Measurements from ENCODE around the gene PIK3CD.
"Not testable (repeated sequence)": the region's sequence is repeated elsewhere in the genome, so short reads cannot be mapped to it uniquely, and the experiment has no call there.

Gene PIK3CD

DNA sequence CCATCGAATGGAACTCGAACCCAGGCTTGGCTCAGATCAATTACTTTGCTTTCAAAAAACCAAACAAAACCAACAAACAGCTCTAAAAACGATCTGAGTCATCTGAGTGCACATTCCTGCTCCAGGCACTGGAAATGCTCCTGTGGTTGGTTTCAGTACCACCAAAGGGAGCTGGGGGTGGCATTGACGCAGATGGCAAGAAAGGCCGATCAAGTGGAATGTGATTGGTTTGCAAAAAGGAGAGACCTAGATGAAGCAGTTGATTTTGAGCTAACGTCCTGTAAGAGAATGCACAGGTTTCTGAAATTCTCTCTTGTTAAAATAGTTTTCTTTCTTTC, 39.5 kb downstream of the PIK3CD start:
- DNase-seq = no peak

DNA sequence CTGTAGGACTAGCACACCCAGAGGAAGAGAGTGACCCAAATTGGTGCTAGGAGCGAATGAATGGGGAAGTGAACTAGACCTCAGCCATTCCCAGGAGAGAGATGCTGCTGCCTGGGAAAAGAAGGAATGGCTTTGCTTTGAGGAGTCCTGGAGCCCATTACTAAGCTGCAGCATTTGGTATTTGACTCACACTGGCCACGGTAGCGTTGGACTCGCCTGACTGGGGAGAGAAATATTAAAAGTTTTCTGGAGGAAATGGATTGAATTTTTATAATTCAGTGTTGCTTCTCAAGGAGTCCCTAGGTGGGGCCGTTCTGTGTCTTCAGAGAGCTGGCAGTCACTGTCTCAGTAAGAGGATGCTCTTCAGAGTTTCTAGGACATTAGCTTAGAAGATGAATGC, 40.2 kb downstream of the PIK3CD start:
- no peak for DNase-seq

DNA sequence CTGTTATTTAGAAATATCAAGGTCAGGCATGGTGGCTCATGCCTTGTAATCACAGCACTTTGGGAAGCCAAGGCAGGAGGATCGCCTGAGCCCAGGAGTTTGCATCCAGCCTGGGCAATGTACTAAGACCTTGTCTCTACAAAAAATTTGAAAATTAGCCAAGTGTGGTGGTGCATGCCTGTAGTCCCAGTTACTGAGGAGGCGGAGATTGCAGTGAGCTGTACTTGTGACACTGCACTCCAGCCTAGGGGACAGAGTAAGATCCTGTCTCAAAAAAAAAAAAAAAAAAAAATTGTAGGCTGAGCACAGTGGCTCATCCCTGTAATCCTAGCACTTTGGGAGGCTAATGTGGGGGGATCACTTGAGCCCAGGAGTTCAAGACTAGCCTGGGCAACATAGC, 45.3 kb downstream of the PIK3CD start:
- no peak for DNase-seq

DNA sequence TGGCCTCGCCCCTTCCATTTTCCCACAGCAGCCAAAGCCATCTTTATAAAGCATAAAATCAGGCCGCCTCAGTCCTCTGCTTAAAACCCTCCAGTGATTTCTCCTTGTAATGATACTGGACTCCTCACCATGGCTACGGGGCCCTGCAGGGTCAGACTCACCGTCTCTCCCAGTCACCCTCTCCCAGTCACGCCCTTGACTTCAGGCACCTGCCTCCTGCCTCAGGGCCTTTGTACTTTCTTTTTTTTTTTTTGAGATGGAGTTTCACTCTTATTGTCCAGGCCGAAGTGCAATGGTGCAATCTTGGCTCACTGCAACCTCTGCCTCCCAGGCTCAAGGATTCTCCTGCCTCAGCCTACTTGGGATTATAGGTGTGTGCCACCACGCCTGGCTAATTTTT, 47.8 kb downstream of the PIK3CD start:
- DNase-seq = no peak

DNA sequence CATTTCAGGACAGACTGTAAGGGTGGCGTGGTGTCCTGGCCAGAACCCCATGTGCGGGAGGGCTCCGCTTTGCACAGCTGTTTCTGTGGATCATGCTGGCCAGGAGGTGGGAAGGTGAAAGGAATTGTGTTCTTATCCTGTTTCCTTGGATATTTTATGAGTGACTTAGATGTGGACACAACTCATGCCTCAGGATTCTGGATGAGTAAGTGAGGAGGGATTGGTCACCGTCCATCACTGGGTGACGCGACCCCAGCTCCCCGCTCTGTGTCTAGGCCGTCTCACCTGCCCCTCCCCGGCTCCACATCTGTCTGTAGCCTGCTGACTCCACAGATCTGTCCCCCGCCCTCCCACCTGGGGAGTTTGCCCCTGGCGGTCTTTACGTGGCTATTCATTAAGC, 48.8 kb downstream of the PIK3CD start:
- DNase-seq = no peak

DNA sequence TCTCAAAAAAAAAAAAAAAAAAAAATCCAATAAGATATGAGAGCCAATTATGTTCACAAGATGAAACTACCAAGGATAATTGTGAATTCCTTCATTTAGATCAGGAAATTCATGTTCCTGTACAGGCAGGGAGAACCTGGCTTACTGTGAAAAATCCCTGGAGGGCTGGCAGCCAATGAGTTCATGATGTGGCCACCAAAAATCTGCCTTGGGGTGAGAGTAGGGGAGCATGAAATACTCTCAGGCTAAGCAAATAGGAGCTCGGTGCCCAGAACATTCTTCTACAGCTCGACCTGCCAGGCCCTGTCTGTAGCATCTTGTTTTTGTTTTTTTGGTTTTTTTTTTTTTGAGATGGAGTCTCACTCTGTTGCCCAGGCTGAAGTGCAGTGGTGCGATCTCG, 50.1 kb downstream of the PIK3CD start:
- DNase-seq = no peak

DNA sequence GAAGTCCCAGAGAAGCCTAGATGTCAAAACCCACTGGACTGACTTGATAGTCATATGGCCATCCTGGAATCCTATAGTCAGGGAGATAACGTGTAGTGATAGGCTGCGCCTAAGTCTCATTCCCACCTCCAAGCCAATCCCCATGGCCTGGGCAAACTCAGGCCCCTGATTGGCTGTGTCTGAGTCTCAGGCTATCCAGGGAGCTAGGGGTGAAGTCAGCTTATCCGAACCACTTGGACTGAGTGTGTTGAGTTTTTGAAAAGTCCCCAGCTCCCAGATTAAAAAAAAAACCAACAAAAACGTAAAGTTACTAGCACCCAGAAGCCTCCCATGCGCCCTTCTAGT, 51.6 kb downstream of the PIK3CD start:
- no peak for DNase-seq

DNA sequence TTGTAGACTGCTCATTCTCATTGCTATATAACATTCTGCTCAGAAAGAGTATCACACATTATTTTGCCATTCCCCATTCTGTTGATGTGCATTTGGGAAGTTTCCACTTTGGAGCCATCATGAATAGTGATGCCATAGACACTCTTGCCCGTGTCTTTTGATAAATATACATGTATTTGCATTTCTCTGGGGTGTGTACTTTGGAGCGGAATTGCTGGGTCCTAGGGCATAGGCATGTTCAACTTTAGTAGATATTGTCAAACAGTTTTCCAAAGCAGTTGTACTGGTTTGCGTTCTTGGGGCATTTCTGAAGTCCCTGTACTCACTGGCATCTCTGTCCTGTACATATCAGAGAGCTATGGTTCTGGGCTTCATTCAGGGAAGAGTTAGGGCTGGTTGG, 52.1 kb downstream of the PIK3CD start:
- DNase-seq = no peak

DNA sequence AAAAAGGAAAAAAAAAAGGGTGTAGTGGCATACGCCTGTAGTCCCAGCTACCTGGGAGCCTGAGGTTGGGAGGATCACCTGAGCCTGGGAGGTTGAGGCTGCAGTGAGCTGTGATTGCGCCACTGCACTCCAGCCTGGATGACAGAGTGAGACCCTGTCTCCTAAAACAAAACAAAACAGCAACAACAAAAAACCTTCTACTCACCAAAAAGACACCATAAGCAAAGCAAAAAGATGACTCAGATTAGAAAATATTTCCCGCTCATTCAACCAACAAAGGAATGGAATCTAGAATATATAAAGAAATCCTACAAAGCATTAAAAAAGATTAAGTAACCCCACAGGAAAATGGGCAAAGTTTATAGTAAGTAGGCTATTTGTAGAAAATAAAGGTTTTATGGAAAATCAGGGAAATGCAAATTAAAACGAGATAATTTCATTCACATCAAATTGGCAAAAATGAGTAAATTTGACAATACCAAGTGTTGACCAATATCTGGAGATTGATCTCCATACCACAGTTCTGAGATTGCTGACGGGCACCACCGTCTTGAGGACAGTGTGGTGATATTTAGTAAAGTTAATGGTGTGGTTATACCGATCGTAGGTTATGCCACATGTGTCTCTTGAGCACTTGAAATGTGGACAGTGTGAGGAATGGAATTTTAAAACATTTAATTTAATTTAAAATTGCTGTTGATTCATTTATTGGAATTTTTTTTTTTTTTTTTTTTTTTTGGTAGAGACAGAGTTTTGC, 54.0 kb downstream of the PIK3CD start:
- DNase-seq = no peak

DNA sequence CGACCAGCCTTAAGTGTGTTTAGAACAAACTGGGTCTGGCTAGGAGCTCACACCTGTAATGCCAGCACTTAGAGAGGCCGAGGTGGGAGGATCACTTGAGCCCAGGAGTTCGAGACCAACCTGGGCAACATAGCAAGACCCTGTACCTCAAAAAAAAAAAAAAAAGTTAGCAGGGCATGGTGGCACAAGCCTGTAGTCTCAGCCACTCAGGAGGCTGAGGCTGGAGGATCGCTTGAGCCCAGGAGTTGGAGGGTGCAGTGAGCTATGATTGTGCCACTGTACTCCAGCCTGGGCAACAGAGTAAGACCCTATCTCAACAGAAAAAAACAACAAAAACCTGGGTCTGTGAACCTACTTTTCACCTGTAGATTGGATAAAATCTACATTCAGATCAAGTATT, 54.6 kb downstream of the PIK3CD start:
- no peak for DNase-seq

DNA sequence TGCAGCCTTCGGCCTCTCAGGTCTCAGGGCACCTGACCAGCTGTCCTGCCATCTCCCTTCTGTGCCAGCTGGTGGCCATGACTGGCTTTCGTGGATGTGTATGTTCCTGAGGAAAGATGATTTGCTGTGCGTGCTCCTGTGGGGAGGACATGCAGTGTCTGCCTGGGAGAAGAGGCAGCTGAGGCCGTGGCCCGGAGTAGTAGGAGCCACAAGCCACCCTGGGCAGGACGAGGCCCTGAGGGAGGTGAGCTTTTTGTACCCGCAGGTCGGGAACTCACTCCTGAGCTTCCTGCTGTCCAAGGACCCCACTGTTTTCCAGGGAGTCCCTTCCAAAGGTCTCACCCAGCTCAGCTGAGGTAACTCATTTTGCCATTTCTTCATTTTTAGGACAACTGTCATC, 58.5 kb downstream of the PIK3CD start:
- no peak for DNase-seq

DNA sequence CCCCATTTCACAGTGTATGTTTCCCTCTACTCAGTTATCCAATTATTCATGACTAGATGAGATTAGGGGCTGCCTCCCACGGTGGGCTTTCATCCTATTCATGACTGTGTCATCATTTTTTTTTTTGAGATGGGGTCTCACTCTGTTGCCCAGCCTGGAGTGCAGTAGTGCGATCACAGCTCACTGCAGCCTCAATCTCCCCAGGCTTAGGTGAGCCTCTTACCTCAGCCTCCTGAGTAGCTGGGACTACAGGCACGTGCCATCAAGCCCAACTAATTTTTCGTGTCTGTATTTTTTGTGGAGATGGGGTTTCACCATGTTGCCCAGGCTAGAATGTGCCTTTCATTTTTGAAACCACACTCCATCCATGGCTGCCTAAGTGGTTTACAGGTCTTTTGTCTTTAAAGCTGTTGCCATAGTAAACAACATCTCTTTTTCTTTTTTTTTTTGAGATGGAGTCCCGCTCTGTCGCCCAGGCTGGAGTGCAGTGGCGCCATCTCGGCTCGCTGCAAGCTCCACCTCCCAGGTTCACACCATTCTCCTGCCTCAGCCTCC, 60.0 kb downstream of the PIK3CD start:
- DNase-seq = no peak

DNA sequence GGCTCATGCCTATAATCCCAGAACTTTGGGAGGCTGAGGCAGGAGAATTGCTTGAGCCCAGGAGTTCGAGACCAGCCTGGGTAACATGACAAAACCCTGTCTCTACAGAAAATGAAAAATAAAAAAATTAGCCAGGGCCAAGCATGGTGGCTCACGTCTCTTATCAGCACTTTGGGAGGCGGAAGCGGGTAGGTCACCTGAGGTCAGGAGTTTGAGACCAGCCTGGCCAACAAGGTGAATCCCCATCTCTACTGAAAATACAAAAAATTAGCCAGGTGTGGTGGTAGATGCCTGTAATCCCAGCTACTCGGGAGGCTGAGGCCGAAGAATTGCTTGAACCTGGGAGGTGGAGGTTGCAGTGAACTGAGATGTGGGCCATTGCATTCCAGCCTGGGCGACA, 61.2 kb downstream of the PIK3CD start:
- not testable (repeated sequence) for DNase-seq

DNA sequence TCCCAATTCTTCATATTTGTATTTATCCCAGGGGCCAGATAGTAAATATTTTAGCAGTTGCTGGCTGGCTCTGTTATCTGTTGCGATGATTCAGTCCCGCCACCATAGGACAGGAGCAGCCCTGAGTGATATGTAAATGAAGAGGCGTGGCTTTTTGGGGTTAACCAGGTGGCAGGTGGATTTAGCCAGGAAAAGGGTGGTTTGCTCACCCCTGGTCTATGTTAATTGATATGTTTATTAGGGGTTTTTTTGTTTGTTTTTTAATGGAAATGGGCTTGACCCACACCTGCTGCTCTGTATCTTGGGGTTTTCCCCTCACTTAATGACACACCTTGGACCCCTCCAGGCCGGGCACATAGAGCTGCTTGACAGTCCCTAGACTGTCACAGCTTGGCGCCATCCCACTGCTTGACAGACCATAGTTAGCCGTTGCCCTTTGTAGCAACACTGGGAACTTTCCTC, 62.8 kb downstream of the PIK3CD start:
- DNase-seq = peak; percentile 38

DNA sequence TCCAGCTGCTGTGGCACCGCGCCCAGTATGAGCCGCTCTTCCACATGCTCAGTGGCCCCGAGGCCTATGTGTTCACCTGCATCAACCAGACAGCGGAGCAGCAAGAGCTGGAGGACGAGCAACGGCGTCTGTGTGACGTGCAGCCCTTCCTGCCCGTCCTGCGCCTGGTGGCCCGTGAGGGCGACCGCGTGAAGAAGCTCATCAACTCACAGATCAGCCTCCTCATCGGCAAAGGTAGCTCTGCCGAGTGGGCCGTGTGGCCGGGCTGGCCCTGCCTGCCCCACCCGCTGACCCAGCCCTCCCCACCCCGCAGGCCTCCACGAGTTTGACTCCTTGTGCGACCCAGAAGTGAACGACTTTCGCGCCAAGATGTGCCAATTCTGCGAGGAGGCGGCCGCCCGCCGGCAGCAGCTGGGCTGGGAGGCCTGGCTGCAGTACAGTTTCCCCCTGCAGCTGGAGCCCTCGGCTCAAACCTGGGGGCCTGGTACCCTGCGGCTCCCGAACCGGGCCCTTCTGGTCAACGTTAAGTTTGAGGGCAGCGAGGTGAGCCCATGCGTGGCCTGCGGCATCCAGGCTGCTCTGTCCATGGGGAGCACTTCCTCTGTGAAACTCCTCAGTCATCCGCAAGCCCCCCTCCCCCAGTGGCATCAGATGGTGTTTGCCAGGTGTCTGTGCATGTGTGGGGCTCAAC, 64.2 kb downstream of the PIK3CD start:
- DNase-seq = no peak

DNA sequence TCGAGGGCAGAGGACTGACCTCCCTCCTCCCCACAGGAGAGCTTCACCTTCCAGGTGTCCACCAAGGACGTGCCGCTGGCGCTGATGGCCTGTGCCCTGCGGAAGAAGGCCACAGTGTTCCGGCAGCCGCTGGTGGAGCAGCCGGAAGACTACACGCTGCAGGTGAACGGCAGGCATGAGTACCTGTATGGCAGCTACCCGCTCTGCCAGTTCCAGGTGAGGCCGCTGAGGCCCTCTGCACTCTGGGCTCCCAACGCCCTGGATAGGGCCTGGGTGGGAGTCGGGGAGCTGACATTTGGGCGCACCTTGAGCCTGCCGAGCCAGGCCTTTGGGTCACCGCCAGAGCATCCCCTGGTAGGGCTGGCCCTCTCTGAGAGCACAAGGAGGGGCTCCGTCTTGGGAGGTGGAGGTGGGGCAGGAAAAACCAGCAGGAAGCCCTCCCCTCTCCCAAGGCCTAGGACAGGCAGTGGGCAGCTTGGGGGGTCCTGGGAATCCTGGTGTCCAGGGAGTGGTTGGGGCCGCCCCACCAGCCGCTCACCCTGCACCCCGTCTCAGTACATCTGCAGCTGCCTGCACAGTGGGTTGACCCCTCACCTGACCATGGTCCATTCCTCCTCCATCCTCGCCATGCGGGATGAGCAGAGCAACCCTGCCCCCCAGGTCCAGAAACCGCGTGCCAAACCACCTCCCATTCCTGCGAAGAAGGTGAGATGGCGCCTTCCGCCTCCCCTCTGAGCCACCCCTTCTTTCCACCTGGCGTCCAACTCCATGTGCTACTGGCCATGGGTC, 65.1 kb downstream of the PIK3CD start:
- DNase-seq = no peak

DNA sequence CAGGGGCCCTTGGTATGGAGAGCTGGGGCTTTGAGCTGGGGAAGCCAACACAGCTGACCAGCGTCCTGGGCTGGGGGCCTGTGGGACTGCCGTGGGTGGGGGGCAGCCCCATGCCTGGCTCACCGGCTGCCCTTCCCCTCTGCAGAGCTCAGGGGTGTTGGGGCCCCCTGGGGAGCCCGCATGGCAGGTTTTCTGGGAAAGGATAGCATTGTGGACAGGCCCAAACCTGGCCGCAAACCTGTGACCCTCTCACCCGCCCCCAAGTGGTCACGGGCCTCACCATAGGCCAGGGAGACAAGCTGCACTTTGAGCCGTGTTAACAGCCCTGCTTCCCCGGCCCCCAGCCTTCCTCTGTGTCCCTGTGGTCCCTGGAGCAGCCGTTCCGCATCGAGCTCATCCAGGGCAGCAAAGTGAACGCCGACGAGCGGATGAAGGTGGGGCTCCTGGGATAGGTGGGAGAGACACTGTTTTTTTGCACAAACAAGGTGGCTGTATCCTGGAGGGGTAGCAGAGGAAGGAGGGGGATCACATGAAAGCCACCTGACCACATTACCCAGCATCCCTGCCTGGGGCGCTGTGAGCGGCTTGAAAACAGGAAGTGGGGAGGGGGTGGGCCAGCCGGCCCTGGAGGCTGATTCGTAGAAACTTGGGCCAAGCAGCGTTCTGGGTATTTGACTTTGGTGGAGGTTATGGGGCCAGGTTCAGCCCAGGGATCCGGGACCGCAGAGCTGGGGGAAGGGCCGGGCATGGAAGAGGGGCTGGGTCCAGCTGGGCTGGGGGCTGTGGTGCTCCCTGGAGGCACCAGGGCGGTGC, 65.9 kb downstream of the PIK3CD start:
- peak; percentile 91 for DNase-seq

DNA sequence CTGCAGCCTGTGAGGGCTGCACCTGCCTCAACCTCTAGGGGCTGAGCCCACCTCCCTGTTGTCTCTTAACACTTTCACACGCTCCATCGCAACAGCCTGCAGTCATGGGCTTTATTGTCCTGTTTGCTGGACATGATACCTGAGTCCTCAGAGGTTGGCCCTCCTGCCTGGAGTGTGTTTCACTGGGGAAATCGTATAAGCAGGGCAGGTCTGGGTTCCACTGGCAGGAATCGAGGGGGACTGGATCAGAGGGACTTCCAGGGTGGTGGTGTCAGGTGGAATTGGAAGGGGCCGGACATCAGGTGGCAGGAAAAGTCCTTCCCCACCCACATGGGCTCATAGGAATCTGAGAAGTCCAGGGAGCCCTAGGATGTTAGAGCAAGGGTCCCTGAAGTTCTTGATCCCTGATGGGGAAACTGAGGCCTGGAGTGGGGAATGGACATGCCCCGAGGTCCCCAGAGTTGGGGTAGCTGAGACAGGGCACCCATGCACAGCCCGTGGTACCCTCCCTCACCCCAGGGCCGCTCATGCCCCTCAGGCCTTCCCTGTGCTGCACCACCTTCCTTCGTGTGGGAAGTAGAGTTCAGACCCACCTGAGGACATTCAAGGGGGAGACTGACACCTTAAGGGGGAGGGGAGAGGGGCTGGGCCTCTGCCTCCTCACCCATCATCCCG, 66.6 kb downstream of the PIK3CD start:
- no peak for DNase-seq

DNA sequence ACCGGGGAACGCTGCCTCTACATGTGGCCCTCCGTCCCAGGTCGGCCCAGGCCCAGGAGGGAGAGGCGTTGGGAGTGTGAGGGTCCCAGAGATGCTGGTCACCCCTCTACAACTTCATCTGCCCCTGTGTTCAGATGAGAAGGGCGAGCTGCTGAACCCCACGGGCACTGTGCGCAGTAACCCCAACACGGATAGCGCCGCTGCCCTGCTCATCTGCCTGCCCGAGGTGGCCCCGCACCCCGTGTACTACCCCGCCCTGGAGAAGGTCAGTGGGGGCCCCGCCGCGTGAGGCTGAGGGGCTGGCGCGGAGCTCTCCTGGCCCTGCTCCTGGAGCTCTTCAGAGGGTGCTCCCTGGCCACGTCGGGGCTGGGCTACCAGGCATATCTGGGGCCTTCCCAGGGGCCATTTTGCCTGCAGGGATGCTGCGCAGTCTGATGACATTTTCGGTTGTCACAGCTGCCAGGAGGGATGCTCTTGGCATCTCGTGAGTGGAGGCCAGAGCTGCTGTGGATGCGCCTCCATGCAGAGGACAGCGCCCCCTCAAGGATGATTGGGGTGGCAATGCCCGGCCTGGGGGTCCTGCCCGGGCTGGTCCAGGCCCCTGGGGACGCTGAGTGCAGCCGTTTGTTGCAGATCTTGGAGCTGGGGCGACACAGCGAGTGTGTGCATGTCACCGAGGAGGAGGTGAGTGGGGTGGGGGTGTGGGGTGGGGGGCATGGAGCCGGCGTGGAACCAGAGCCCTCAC, 68.6 kb downstream of the PIK3CD start:
- no peak for DNase-seq

DNA sequence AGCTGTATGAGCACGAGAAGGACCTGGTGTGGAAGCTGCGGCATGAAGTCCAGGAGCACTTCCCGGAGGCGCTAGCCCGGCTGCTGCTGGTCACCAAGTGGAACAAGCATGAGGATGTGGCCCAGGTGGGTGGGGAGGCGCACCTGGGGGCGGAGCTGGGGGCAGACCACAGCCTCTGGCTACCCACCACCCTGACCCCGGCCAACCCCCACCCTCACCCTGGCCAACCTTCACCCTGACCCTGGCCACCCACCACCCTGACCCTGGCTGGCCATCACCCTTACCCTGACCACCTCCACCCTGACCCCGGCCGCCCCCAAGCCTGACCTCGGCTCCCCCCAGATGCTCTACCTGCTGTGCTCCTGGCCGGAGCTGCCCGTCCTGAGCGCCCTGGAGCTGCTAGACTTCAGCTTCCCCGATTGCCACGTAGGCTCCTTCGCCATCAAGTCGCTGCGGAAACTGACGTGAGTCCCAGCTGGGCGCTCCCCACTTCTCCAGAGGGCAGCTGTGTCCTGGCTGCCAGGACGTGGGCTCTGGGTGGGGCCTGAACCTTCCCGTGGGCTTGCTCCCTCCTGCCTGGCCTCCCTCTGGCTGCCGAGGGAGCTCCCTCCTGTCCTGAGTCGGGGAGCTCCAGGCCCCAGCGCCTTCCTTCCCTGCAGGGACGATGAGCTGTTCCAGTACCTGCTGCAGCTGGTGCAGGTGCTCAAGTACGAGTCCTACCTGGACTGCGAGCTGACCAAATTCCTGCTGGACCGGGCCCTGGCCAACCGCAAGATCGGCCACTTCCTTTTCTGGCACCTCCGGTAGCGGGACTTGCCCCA, 69.5 kb downstream of the PIK3CD start:
- DNase-seq = no peak
